ENCODE results near the gene RAB17.

RAB17 gene

DNA sequence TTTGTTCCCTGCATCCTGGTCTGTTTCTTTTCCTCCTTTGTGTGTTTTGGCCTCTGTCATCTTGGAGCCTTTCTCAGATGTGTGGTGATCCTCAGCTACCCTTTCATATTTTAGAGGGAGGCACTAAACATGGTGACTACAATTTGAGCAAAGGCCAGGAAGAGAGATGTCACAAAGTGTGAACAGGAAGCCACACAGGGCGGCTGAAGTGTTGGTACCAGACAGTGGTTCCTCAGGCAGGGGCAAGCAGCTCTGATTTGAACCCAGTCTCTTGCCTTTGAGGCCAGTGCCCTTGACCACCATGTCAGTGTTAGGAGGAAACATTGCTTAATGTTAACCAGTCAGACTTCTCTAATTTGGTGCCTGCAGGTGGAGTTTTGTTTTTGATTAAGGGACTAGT is 46.0 kb upstream of the RAB17 start:
- TF ChIP-seq, protein P1, sequence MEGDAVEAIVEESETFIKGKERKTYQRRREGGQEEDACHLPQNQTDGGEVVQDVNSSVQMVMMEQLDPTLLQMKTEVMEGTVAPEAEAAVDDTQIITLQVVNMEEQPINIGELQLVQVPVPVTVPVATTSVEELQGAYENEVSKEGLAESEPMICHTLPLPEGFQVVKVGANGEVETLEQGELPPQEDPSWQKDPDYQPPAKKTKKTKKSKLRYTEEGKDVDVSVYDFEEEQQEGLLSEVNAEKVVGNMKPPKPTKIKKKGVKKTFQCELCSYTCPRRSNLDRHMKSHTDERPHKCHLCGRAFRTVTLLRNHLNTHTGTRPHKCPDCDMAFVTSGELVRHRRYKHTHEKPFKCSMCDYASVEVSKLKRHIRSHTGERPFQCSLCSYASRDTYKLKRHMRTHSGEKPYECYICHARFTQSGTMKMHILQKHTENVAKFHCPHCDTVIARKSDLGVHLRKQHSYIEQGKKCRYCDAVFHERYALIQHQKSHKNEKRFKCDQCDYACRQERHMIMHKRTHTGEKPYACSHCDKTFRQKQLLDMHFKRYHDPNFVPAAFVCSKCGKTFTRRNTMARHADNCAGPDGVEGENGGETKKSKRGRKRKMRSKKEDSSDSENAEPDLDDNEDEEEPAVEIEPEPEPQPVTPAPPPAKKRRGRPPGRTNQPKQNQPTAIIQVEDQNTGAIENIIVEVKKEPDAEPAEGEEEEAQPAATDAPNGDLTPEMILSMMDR (IDR thresholded peaks at IDR 0.05; ENCODE audit: insufficient read depth, low read length, poor library complexity, severe bottlenecking) = no peak
- Histone ChIP-seq H3K27me3 (replicated peaks; ENCODE audit: control insufficient read depth, insufficient read depth, low read length) (no peaks in the 10 kb centered on the region; the same call in 1 of the 2 replicates), H3K4me3 (replicated peaks; ENCODE audit: low read depth, low read length) (no peak overlapping the region), H3K36me3 (ENCODE audit: control insufficient read depth, insufficient read depth, low read length) (no peaks in the 10 kb centered on the region)
- DNase-seq (ENCODE audit: extremely low read depth, insufficient read length) = no peak

DNA sequence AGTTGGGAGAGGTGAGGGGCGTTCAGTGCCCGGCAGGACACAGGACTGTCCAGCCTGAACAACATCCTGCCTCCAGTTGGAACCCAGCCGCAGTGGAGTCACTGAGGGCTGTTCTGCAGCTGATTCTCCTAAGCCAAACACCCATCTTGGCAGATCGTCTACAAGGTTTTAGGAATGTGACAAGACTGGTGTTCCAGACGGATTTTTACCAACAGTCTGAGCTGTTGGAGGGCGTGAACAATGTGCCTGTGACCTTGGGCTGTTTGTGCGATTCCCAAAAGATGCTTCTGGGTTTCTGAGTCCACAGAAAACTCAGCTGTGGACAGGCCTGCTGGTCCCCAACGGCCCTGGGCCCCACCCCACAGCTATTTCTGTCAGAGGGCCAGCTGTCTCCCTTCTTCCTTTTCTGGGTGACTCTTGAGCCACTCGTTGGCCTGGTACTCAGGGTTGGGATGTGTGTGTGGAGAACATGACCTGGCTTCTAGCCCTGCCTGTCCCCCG is 42.6 kb upstream of the RAB17 start:
- Histone ChIP-seq H3K36me3 (ENCODE audit: control insufficient read depth, insufficient read depth, low read length) (no peaks in the 10 kb centered on the region), H3K4me3 (replicated peaks; ENCODE audit: low read depth, low read length) (no peak overlapping the region), H3K27me3 (replicated peaks; ENCODE audit: control insufficient read depth, insufficient read depth, low read length) (no peaks in the 10 kb centered on the region; the same call in 1 of the 2 replicates)
- no peak for DNase-seq (ENCODE audit: extremely low read depth, insufficient read length)
- TF ChIP-seq, protein P1 (IDR thresholded peaks at IDR 0.05; ENCODE audit: insufficient read depth, low read length, poor library complexity, severe bottlenecking) = no peak

- TF ChIP-seq, protein P1 (IDR thresholded peaks at IDR 0.05; ENCODE audit: insufficient read depth, low read length, poor library complexity, severe bottlenecking) = no peak
- no peak overlapping the region for H3K4me3 ChIP-seq (replicated peaks; ENCODE audit: low read depth, low read length)
- DNase-seq (ENCODE audit: extremely low read depth, insufficient read length) = no peak
- no peaks in the 10 kb centered on the region; the same call in 1 of the 2 replicates for H3K27me3 ChIP-seq (replicated peaks; ENCODE audit: control insufficient read depth, insufficient read depth, low read length)
- H3K36me3 ChIP-seq (ENCODE audit: control insufficient read depth, insufficient read depth, low read length) = no peaks in the 10 kb centered on the region
These were observed 41.5 kb upstream of the RAB17 start for GRCh38 chr2:237631801-237632585.

GRCh38 chr2:237631007-237631785 is 40.7 kb upstream of the RAB17 start:
- Histone ChIP-seq H3K4me3 (replicated peaks; ENCODE audit: low read depth, low read length) (no peak overlapping the region), H3K27me3 (replicated peaks; ENCODE audit: control insufficient read depth, insufficient read depth, low read length) (no peaks in the 10 kb centered on the region; the same call in 1 of the 2 replicates), H3K36me3 (ENCODE audit: control insufficient read depth, insufficient read depth, low read length) (no peaks in the 10 kb centered on the region)
- TF ChIP-seq, protein P1 (IDR thresholded peaks at IDR 0.05; ENCODE audit: insufficient read depth, low read length, poor library complexity, severe bottlenecking) = no peak
- no peak for DNase-seq (ENCODE audit: extremely low read depth, insufficient read length)

DNA sequence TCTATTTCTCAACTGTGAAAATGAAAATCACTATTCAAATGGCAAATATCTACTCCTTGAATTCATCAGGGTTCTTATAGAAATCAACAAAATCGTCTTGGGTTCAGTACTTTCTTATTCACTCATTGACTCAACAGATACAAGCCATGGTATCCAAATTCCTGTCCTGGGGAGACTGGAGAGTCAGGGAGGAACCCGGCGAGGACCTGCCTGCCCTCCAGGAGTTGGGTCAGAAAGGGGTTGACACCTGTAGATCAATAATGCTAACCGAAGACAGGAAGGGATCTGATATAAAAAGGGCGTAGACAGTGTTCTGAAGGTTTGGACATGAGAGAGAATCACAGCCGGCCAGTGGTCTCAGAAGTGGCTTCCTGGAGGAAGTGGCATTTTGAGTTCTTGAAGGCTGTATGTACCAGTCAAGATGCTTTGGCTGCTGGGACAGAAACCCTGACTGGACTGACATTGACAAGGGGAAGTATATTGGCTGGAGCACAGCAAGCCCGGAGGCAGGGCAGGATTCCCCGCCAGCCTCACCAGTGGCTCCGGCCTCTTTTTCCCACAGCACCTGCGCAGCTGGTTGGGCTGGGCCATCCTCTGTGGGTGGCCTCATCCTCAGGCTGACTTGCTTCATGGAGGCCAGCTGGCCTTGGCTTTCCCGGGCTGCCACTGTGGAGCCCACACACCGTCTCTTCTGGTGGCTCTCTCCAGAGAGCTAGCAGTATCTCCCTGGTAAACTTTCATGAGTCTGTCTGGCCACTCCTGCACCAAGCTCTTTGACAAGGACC is 39.9 kb upstream of the RAB17 start:
- DNase-seq (ENCODE audit: extremely low read depth, insufficient read length) = no peak
- Histone ChIP-seq H3K36me3 (ENCODE audit: control insufficient read depth, insufficient read depth, low read length) (no peaks in the 10 kb centered on the region), H3K4me3 (replicated peaks; ENCODE audit: low read depth, low read length) (no peak overlapping the region), H3K27me3 (replicated peaks; ENCODE audit: control insufficient read depth, insufficient read depth, low read length) (no peaks in the 10 kb centered on the region; the same call in 1 of the 2 replicates)
- TF ChIP-seq, protein P1 (IDR thresholded peaks at IDR 0.05; ENCODE audit: insufficient read depth, low read length, poor library complexity, severe bottlenecking) = no peak

Data from GM06990 (cell line).